Endothelial cell of umbilical vein (primary cell): Measurements from ENCODE around the gene SIRT4.

ENCODE experiments used
- EZH2 ChIP-seq: IDR thresholded peaks from 2 replicates; pipeline ENCODE4 v1.6.1; 2012; ENCODE audit warnings: borderline replicate concordance, low read depth, mild to moderate bottlenecking, moderate library complexity, low read length, inconsistent platforms; ENCODE audit not compliant: severe bottlenecking
- JUN ChIP-seq: IDR thresholded peaks from 2 replicates; pipeline ENCODE4 v1.6.1; 2011; ENCODE audit warnings: borderline replicate concordance, low read depth; ENCODE audit not compliant: insufficient read length, insufficient read depth
- MYC ChIP-seq: IDR thresholded peaks from one replicate; pipeline ENCODE4 v1.6.1; 2011; ENCODE audit warnings: mild to moderate bottlenecking, low read depth, low read length
- POLR2A ChIP-seq: IDR thresholded peaks from 2 replicates; pipeline ENCODE4 v1.6.1; 2012; ENCODE audit warnings: low read depth, mild to moderate bottlenecking, control low read depth, low read length
- TF ChIP-seq, protein P1 (sequence below): IDR thresholded peaks from 2 replicates; pipeline ENCODE4 v1.6.1; 2011; ENCODE audit not compliant: insufficient read depth, insufficient read length
- TF ChIP-seq, protein P2 (sequence below), 2 donors: IDR thresholded peaks; 1 replicate in 1 of 2; 2 replicates in 1 of 2; pipeline ENCODE4 v1.5.1; 2011; ENCODE audit warnings: low read length in 2 of 2, mild to moderate bottlenecking in 2 of 2, moderate library complexity in 2 of 2, control low read depth in 1 of 2, inconsistent platforms in 1 of 2, low read depth in 1 of 2; ENCODE audit not compliant: insufficient read depth in 1 of 2; ENCODE audit errors: extremely low read depth in 1 of 2

- TF ChIP-seq POLR2A (no peak), EZH2 (no peak), JUN (no peak), MYC (no peak)
- TF ChIP-seq, protein P1, sequence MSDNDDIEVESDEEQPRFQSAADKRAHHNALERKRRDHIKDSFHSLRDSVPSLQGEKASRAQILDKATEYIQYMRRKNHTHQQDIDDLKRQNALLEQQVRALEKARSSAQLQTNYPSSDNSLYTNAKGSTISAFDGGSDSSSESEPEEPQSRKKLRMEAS, result no peak
- TF ChIP-seq, protein P2, sequence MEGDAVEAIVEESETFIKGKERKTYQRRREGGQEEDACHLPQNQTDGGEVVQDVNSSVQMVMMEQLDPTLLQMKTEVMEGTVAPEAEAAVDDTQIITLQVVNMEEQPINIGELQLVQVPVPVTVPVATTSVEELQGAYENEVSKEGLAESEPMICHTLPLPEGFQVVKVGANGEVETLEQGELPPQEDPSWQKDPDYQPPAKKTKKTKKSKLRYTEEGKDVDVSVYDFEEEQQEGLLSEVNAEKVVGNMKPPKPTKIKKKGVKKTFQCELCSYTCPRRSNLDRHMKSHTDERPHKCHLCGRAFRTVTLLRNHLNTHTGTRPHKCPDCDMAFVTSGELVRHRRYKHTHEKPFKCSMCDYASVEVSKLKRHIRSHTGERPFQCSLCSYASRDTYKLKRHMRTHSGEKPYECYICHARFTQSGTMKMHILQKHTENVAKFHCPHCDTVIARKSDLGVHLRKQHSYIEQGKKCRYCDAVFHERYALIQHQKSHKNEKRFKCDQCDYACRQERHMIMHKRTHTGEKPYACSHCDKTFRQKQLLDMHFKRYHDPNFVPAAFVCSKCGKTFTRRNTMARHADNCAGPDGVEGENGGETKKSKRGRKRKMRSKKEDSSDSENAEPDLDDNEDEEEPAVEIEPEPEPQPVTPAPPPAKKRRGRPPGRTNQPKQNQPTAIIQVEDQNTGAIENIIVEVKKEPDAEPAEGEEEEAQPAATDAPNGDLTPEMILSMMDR (IDR thresholded peaks at IDR 0.05; ENCODE audit: extremely low read depth in 1 of 2, insufficient read depth in 1 of 2, low read depth in 1 of 2, low read length in 2 of 2), result no peak
These were observed 51.0 kb downstream of the SIRT4 start for GRCh38 chr12:120353136-120353535.
